Brain microvascular endothelial cell (primary cell): Measurements from ENCODE around the gene GPR27.
A peak's percentile ranks its signal among the peaks of the same experiment; 100 is the strongest.

Source experiments
- DNase-seq: peaks from one replicate; pipeline ENCODE4 v3.0.0-alpha.2; 2020
- H3K27ac ChIP-seq: fragments of 250-450 bp; sonication (Bioruptor Pico); 2 replicates; pipeline ENCODE4 v1.5.1; 2020; ENCODE audit warnings: mild to moderate bottlenecking, moderate library complexity
- H3K27me3 ChIP-seq: fragments of 250-450 bp; sonication (Bioruptor Pico); replicated peaks from 2 replicates; pipeline ENCODE4 v1.5.1; 2020; ENCODE audit warnings: mild to moderate bottlenecking
- H3K36me3 ChIP-seq: fragments of 250-450 bp; sonication (Bioruptor Pico); replicated peaks from 2 replicates; pipeline ENCODE4 v1.5.1; 2020; ENCODE audit warnings: mild to moderate bottlenecking
- H3K4me3 ChIP-seq: 2 replicates; pipeline ENCODE4 v1.5.1; 2011; ENCODE audit warnings: low read depth, mild to moderate bottlenecking, control low read depth, low read length, moderate library complexity
- CTCF ChIP-seq: IDR thresholded peaks from 2 replicates; pipeline ENCODE4 v1.5.1; 2011; ENCODE audit warnings: low read depth, mild to moderate bottlenecking, moderate library complexity, low read length, control low read depth, inconsistent platforms; ENCODE audit errors: missing control alignments
- in situ Hi-C: cut with HindIII; loops from 2 replicates; pipeline ENCODE4 v1.10.0; 2017; ENCODE audit warnings: low sequenced_read_pairs, low pct_ligation_motif_present

GPR27 gene

DNA sequence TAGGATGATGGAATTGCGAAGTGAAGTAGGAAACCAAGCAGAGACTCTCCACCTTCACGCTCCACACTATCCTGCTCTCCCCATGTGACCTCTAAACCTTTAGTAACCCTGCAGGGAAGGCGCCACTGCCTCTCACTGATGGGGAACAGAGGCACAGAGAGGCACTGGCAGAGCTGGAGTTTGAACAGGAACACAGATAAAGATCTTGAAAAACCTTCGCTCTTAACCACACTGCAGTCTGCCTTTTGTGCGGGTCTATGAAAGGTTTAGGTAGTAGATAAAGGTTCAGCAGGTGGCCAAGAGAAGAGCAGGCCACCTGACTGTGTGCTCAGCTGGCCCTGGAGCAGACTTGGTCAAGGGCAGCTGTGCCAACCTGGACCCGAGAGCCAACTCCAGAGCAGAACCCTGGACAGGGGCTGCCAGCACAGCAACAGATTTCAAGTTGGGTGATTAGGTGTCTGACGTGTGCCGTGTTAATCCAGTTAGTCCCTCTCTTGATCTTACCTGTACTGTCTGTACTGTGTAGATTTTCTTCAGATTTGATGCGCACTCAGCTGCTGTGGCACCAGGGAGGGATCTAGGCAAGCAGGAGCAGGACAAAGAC lies 43.6 kb upstream of the GPR27 start:
- no peak for DNase-seq
- no peak for TF ChIP-seq CTCF
- Histone ChIP-seq H3K36me3 (no peaks in the 10 kb centered on the region), H3K27ac (no peak overlapping the region), H3K27me3 (no peaks in the 10 kb centered on the region), H3K4me3 (no peak overlapping the region)
- in situ Hi-C loops = no loop called here

GRCh38 chr3:71710906-71711494 lies 42.7 kb upstream of the GPR27 start:
- in situ Hi-C loops = no loop called here
- peak; percentile 49 for TF ChIP-seq CTCF

GRCh38 chr3:71713041-71713440 lies 40.6 kb upstream of the GPR27 start:
- Histone ChIP-seq H3K27me3 (no peaks in the 10 kb centered on the region), H3K36me3 (no peaks in the 10 kb centered on the region), H3K4me3 (no peak overlapping the region), H3K27ac (no peak overlapping the region)
- in situ Hi-C loops = no loop called here
- TF ChIP-seq CTCF = no peak
- DNase-seq = no peak

More at GRCh38 chr3:71710906-71711494, 42.7 kb upstream of the GPR27 start:
- Histone ChIP-seq H3K4me3 (no peak overlapping the region), H3K27ac (no peak overlapping the region), H3K27me3 (no peaks in the 10 kb centered on the region), H3K36me3 (no peaks in the 10 kb centered on the region)
- DNase-seq = peak; percentile 18

- Histone ChIP-seq H3K27me3 (no peaks in the 10 kb centered on the region), H3K36me3 (no peaks in the 10 kb centered on the region), H3K27ac (no peak overlapping the region), H3K4me3 (no peak overlapping the region)
- no peak for DNase-seq
- TF ChIP-seq CTCF = no peak
- in situ Hi-C loops = no loop called here
Observed at GRCh38 chr3:71714595-71714994, 39.1 kb upstream of the GPR27 start.

DNA sequence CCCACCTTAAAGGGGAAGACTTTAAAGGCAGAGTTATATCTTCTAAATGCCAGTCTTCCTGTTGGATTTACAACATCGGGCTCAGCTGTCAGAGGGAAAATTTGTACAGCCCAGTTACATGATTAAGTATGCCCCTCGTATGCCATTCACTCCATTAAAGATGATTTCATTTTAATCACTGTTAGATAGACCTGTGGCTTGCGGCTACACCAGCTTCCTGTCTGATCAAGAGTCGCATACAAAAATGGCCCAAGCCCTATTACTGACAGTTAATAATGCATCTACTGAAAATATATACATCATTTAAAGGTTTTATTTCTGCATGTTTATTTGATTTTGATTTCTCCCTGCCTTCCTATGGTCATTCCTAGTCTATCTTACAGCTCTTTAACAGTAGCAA lies 35.6 kb upstream of the GPR27 start:
- H3K36me3 ChIP-seq = no peaks in the 10 kb centered on the region
- peaks cover 3% of the 10 kb centered on the region for H3K27me3 ChIP-seq
- no peak for DNase-seq
- no peak overlapping the region for H3K4me3 ChIP-seq
- in situ Hi-C loops = no loop called here
- H3K27ac ChIP-seq = no peak overlapping the region
- no peak for TF ChIP-seq CTCF

- no peak overlapping the region for H3K27ac ChIP-seq
- no peak overlapping the region for H3K4me3 ChIP-seq
- H3K27me3 ChIP-seq = peaks cover 13% of the 10 kb centered on the region
- in situ Hi-C loops = no loop called here
- DNase-seq = no peak
- no peaks in the 10 kb centered on the region for H3K36me3 ChIP-seq
- TF ChIP-seq CTCF = no peak
Observed at GRCh38 chr3:71721002-71721401, 32.7 kb upstream of the GPR27 start.
